HepG2 (cell line): ENCODE results near the gene MLYCD. TPM values are rescaled to one million over a fixed set of nuclear protein-coding genes. Genes with fewer than 3 reads are reported as not detected.

Source experiments
- ATAC-seq: fragments of 200-7000 bp; cut with Tn5 transposase; 3 replicates; pipeline ENCODE4 v1.9.1; 2020; ENCODE audit warnings: mild to moderate bottlenecking, moderate library complexity
- BruUV-seq: library from RNA; stranded (reverse); fragments of 400-500 nt; replicated peaks from 2 replicates; lab custom pipeline; 2021; lab: Mats Ljungman, UMichigan
- CTCF ChIA-PET: fragments of 300-600 bp; formaldehyde crosslinking; extraction: SDS; loops from one replicate; lab custom pipeline; 2021; ENCODE audit warnings: low total read pairs, inconsistent platforms, low intra/inter-chr PET ratio; lab: Yijun Ruan, JAX
- POLR2A ChIA-PET: fragments of 350-600 bp; sonication (Branson Sonifier 250); formaldehyde crosslinking; loops from one replicate; lab custom pipeline; 2020; ENCODE audit warnings: antibody characterized with exemption, inconsistent platforms; lab: Yijun Ruan, JAX
- DNase-seq: peaks from one replicate; pipeline ENCODE4 v3.0.0-alpha.2; 2015; ENCODE audit warnings: low spot score
- FAIRE-seq: peaks from 3 replicates; lab custom pipeline; 2011; peaks lifted over from hg19 to GRCh38; lab: Jason Lieb, UNC
- H2AFZ ChIP-seq: one replicate; pipeline ENCODE4 v1.6.1; 2011; ENCODE audit warnings: low read length, inconsistent platforms
- H3K27ac ChIP-seq: fragments of 300-600 bp; 3 replicates; pipeline ENCODE4 v1.8.0; 2011; ENCODE audit warnings: mixed run types, mild to moderate bottlenecking, mixed read lengths, low read length, inconsistent platforms; ENCODE audit not compliant: insufficient read depth; ENCODE audit errors: extremely low read length
- H3K27me3 ChIP-seq, 2 experiments: fragments of 200-600 bp in 1 of 2; 2 replicates in 1 of 2; 3 replicates in 1 of 2; pipeline versions ENCODE4 v1.6.0 to v1.8.0; 2011; ENCODE audit warnings: low read length in 2 of 2, mild to moderate bottlenecking in 2 of 2, moderate library complexity in 2 of 2, inconsistent platforms in 1 of 2; ENCODE audit not compliant: insufficient read depth in 2 of 2, control insufficient read depth in 1 of 2
- H3K36me3 ChIP-seq, 2 experiments: fragments of 200-600 bp in 1 of 2; replicated peaks in 1 of 2; 2 replicates in 1 of 2; 3 replicates in 1 of 2; pipeline versions ENCODE4 v1.5.1 to v1.8.0; 2011; ENCODE audit warnings: low read length in 2 of 2, inconsistent platforms in 1 of 2; ENCODE audit not compliant: insufficient read depth in 2 of 2, control insufficient read depth in 1 of 2
- H3K4me1 ChIP-seq: 2 replicates; pipeline ENCODE4 v1.5.1; 2012; ENCODE audit warnings: low read length, inconsistent platforms; ENCODE audit not compliant: insufficient read depth
- H3K4me2 ChIP-seq: 2 replicates; pipeline ENCODE4 v1.6.0; 2011; ENCODE audit warnings: low read depth, low read length, inconsistent platforms
- H3K4me3 ChIP-seq, 3 experiments: fragments of 200-600 bp in 1 of 3; sonication (generic), shearing (Covaris generic) in 1 of 3; replicated peaks in 1 of 3; 2 replicates each; pipeline ENCODE4 v1.5.1; 2011 to 2016; ENCODE audit warnings: low read length in 3 of 3, inconsistent platforms in 2 of 3, low read depth in 2 of 3, mild to moderate bottlenecking in 2 of 3, control low read depth in 1 of 3, mixed read lengths in 1 of 3; ENCODE audit not compliant: insufficient read depth in 1 of 3
- H3K79me2 ChIP-seq: one replicate; pipeline ENCODE4 v1.6.1; 2011; ENCODE audit warnings: low read length, inconsistent platforms; ENCODE audit not compliant: insufficient read depth
- H3K9ac ChIP-seq: 2 replicates; pipeline ENCODE4 v1.6.0; 2011; ENCODE audit warnings: mild to moderate bottlenecking, low read depth, low read length, inconsistent platforms; ENCODE audit not compliant: insufficient read depth
- H3K9me3 ChIP-seq: 2 replicates; pipeline ENCODE4 v1.5.1; 2012; ENCODE audit warnings: mild to moderate bottlenecking, low read length
- H4K20me1 ChIP-seq: 2 replicates; pipeline ENCODE4 v1.6.0; 2011; ENCODE audit warnings: inconsistent platforms, mild to moderate bottlenecking, low read length, moderate library complexity; ENCODE audit not compliant: insufficient read depth
- BCL6 ChIP-seq: IDR thresholded peaks from 2 replicates; pipeline ENCODE4 v1.6.1; 2016; ENCODE audit warnings: missing genetic modification reagents, missing compliant biosample characterization
- BORCS8-MEF2B ChIP-seq: sonication (generic); formaldehyde crosslinking; IDR thresholded peaks from 2 replicates; pipeline ENCODE4 v1.8.0; 2022; ENCODE audit warnings: mild to moderate bottlenecking, missing genetic modification reagents
- HOXA7 ChIP-seq: sonication (generic); formaldehyde crosslinking; IDR thresholded peaks from 2 replicates; pipeline ENCODE4 v1.8.1; 2022; ENCODE audit warnings: mild to moderate bottlenecking, missing genetic modification reagents, moderate library complexity
- MTF1 ChIP-seq: sonication (generic); formaldehyde crosslinking; IDR thresholded peaks from 2 replicates; pipeline ENCODE4 v1.5.0; 2020; ENCODE audit warnings: missing genetic modification reagents
- MTF2 ChIP-seq: sonication (generic); formaldehyde crosslinking; IDR thresholded peaks from 2 replicates; pipeline ENCODE4 v1.5.0; 2020; ENCODE audit warnings: missing genetic modification reagents, borderline replicate concordance
- NCOA2 ChIP-seq: sonication (generic); formaldehyde crosslinking; IDR thresholded peaks from 2 replicates; pipeline ENCODE4 v1.8.0; 2022; ENCODE audit warnings: inconsistent platforms
- NR2F2 ChIP-seq: IDR thresholded peaks from 2 replicates; pipeline ENCODE4 v1.6.1; 2012; ENCODE audit warnings: low read depth, inconsistent platforms, borderline replicate concordance
- RFXANK ChIP-seq: IDR thresholded peaks from 2 replicates; pipeline ENCODE4 v1.6.1; 2016
- SYNCRIP ChIP-seq: fragments of 200-400 bp; formaldehyde crosslinking; IDR thresholded peaks from 2 replicates; pipeline ENCODE4 v1.6.1; 2018; ENCODE audit warnings: mild to moderate bottlenecking, low read depth, low read length; ENCODE audit not compliant: insufficient read depth
- USF2 ChIP-seq, 2 experiments: sonication (generic) in 1 of 2; formaldehyde crosslinking in 1 of 2; IDR thresholded peaks; 2 replicates each; pipeline versions ENCODE4 v1.5.1 to v1.6.1; 2011 to 2020; ENCODE audit warnings: borderline replicate concordance in 1 of 2, low read depth in 1 of 2, low read length in 1 of 2, mild to moderate bottlenecking in 1 of 2, missing genetic modification reagents in 1 of 2, moderate library complexity in 1 of 2
- ZNF274 ChIP-seq: sonication (generic); formaldehyde crosslinking; IDR thresholded peaks from 2 replicates; pipeline ENCODE4 v1.5.1; 2020; ENCODE audit warnings: mild to moderate bottlenecking, missing genetic modification reagents
- ZNF367 ChIP-seq: sonication (generic); formaldehyde crosslinking; IDR thresholded peaks from 2 replicates; pipeline ENCODE4 v1.4.0; 2020; ENCODE audit warnings: missing genetic modification reagents, borderline replicate concordance
- ZNF510 ChIP-seq: sonication (generic); formaldehyde crosslinking; IDR thresholded peaks from 2 replicates; pipeline ENCODE4 v1.4.0; 2020; ENCODE audit warnings: low read depth, mild to moderate bottlenecking, missing genetic modification reagents
- ZNF777 ChIP-seq: sonication (generic); formaldehyde crosslinking; IDR thresholded peaks from 2 replicates; pipeline ENCODE4 v1.4.0; 2020; ENCODE audit warnings: missing genetic modification reagents
- WGBS: methylation state at CpG from one replicate; pipeline ENCODE4 v1.1.6; 2017; ENCODE audit warnings: low lambda C conversion rate; 5-methylcytosine and 5-hydroxymethylcytosine counted together
- in situ Hi-C: cut with HindIII; loops from 2 replicates; pipeline ENCODE4 v1.10.0; 2017; ENCODE audit warnings: low pct_unique_long_range_greater_than_20kb; ENCODE audit not compliant: extremely low pct_ligation_motif_present
- intact Hi-C: fragments of 100-400 bp; cut with micrococcal nuclease; formaldehyde crosslinking; loops from one replicate; pipeline ENCODE4 v1.10.0; 2022; ENCODE audit not compliant: unreplicated experiment
- polyA plus RNA-seq, 8 experiments: library from polyadenylated mRNA; depleted of rRNA in 3 of 8; stranded (reverse) in 7 of 8; unstranded in 1 of 8; fragments of >200 nt; fragmentation: Illumina TruSeq in 4 of 8; extraction: Trizol in 4 of 8; gene quantifications; 2 replicates each; pipeline versions ENCODE4 v1.2.1 to v1.2.3, GENCODE V29; 2011 to 2016; ENCODE audit warnings: low read depth in 4 of 8, missing spikeins in 1 of 8, mixed read lengths in 1 of 8; ENCODE audit not compliant: insufficient read depth in 1 of 8
- total RNA-seq, 5 experiments: library from RNA; depleted of rRNA; stranded (reverse); fragments of >200 nt; fragmentation: Illumina TruSeq; extraction: Trizol; gene quantifications; 2 replicates each; pipeline ENCODE4 v1.2.3, GENCODE V29; 2016; ENCODE audit warnings: low read depth in 1 of 5
- TF ChIP-seq, protein P1 (sequence below): sonication (generic); formaldehyde crosslinking; IDR thresholded peaks from 2 replicates; pipeline ENCODE4 v1.8.0; 2022; ENCODE audit warnings: missing genetic modification reagents, mild to moderate bottlenecking, borderline replicate concordance

Gene MLYCD
- total and polyA plus RNA-seq, 2 of the 13 experiments (the other 11 are each of a cell fraction or from before 2014, with no cell fraction given) = 1.8 to 4.0 TPM

DNA sequence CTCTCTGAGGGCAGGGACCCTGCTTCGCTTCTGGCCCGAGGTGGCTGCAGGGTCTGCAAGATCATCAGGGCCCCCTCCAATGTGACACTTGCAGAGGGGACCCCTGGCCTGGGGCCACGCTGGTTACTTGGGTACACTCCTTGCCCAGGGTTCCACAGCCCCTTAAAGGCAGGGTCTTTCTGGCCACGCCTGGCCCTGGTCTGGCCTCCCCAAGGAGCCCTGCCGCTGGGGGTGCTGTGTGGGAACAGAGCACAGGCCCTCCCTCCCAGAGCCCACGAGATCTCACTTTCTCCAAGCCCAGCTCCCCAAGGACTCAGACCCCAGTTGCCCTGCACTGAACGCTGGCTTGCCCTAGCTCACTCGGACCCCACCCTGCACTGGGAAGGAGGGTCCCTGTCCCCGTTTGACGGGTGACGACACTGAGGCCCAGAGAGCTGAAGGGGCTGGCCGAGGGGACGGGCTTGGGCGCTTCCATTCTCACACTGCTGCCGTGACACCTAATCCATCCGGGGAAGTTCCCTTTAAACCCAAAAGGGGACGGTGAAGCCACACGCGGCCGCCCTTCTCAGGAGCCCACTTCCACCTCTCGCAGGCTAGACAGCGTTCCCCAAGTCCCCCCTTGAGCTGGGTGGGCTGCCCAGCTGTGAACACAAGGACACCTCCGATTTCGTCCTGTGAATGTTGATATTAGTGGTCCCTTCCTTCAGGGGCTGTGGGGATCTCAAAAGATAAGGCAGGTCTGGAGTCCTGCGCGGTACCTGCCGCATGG is 27.2 kb downstream of the MLYCD start (continued):
- TF ChIP-seq HOXA7 (CRISPR knock-in tag) = no peak
- no peak for TF ChIP-seq NCOA2 (CRISPR knock-in tag)
- no peak for TF ChIP-seq RFXANK (CRISPR knock-in tag)

GRCh38 chr16:83926726-83927397 is 27.9 kb downstream of the MLYCD start:
- Histone ChIP-seq H4K20me1 (no peaks in the 10 kb centered on the region), H3K79me2 (no peaks in the 10 kb centered on the region), H2AFZ (peak overlapping the region; percentile 71), H3K27ac (no peak overlapping the region), H3K4me1 (peaks cover 43% of the 10 kb centered on the region), H3K4me2 (peak overlapping the region; percentile 91), H3K4me3 (peak overlapping the region; percentile 20 to 69 (median 47)), H3K9ac (peak overlapping the region; percentile 26), H3K27me3 (peaks cover 3 to 21% of the 10 kb centered on the region in 2 experiments; a peak in 4 of 5 replicates), H3K9me3 (no peaks in the 10 kb centered on the region), H3K36me3 (no peaks in the 10 kb centered on the region)
- no TSS peak for BruUV-seq
- POLR2A ChIA-PET = interaction anchor here (0.9 to 5.4 kb wide), 4 partner anchors 16 to 29 kb away, joined by 4 to 46 read pairs (median 5); partner anchors contain the start of gene OSGIN1
- WGBS = 11% methylated on average over 32 of the region's 35 CpGs
- peak; percentile 82 for DNase-seq
- in situ Hi-C loops (loop anchor here (10.0 kb wide), 1 partner anchor 118 kb away; the partner anchor contains the start of gene SLC38A8), intact Hi-C loops (loop anchor here (1.0 kb wide), 3 partner anchors 27 to 138 kb away; no protein-coding TSS in a partner anchor)
- ATAC-seq = peak; percentile 83
- FAIRE-seq = peak; percentile 84
- CTCF ChIA-PET = interaction anchor here (1.6 to 3.0 kb wide), 4 partner anchors 28 to 138 kb away, joined by 9 to 31 read pairs (median 16); partner anchors contain the start of gene OSGIN1
- TF ChIP-seq ZNF510 (CRISPR knock-in tag) (no peak), USF2 (IDR thresholded peaks at IDR 0.05; ENCODE audit: low read depth, low read length) (no peak), USF2 (CRISPR knock-in tag; IDR thresholded peaks at IDR 0.05; ENCODE audit: borderline replicate concordance) (no peak), MTF2 (CRISPR knock-in tag) (no peak), SYNCRIP (no peak), ZNF274 (CRISPR knock-in tag) (peak; percentile 67; the same call in 1 of the 2 replicates), ZNF367 (CRISPR knock-in tag) (no peak), BCL6 (CRISPR knock-in tag) (0 out of 2 replicates have a peak, but pooled peaks have one; percentile 44), BORCS8-MEF2B (CRISPR knock-in tag) (no peak), MTF1 (CRISPR knock-in tag) (no peak), ZNF777 (no peak), NR2F2 (no peak)
- TF ChIP-seq, protein P1, sequence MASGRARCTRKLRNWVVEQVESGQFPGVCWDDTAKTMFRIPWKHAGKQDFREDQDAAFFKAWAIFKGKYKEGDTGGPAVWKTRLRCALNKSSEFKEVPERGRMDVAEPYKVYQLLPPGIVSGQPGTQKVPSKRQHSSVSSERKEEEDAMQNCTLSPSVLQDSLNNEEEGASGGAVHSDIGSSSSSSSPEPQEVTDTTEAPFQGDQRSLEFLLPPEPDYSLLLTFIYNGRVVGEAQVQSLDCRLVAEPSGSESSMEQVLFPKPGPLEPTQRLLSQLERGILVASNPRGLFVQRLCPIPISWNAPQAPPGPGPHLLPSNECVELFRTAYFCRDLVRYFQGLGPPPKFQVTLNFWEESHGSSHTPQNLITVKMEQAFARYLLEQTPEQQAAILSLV (CRISPR knock-in tag) = peak; percentile 74; the same call in 1 of the 2 replicates
